GM19240 (cell line): Measurements from ENCODE around the gene IGSF1.
"Not testable (repeated sequence)": the region's sequence is repeated elsewhere in the genome, so short reads cannot be mapped to it uniquely, and the experiment has no call there.

Source experiments
- DNase-seq: peaks from one replicate; pipeline ENCODE4 v3.0.0; 2011; ENCODE audit warnings: low spot score; ENCODE audit not compliant: insufficient read length

IGSF1 gene

DNA sequence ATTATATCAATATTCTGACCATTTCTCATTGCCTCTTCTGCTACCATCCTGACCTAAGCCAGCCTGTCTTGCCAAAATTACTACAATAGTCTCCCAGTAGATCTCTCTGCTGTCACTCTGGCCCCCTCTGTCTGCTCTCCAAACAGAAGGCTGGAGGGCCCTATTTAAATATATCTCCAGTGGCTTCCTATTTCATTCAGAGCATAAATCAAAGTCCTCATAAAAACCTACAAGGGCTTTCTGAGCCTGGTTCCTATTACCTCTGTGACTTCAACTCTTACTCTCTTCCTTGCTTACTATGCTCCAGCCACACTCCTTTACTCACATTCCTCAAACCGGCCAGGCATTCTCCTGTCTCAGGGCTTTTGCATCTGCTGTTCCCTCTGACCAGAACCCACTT lies 19.0 kb downstream of the IGSF1 start:
- DNase-seq: no peak

DNA sequence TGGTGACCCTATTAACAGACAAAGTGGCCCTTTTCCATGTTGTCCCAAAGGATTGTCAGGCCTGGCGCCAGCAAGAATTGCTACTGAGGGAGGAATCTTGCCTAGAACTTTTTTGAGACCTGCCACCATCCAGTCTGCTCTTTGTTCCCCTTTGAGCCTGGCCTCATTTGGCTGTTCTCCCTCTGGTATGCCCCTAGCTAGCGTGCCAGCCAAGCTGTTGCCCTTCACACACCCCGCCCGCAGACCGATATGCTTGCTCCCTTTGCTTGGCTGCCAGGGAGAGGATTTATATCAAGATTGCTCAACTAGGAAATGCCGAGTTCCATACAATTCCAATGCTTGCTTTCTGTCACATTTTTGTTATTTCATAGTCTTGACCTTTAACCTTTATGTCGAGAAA lies 24.4 kb downstream of the IGSF1 start:
- DNase-seq: no peak

DNA sequence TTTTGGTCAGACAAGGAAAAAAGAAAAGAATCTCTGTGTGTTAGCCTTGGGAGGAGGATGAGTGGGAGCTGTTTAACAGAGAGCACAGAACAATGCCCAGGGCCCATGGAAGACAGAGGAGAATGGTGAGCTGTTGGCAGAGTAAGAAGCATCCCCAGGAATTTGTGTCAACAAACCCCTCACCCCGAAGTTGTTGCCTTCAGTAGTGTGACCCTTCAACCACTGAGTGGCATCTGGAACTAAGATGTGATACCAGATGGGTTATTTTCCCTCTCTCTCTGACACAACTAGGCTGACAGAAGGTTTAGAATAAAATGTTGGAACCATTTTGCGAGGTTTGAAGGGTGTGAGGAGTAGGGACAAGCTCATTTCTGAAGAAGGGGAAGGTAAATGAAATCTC lies 25.1 kb downstream of the IGSF1 start:
- DNase-seq: no peak

DNA sequence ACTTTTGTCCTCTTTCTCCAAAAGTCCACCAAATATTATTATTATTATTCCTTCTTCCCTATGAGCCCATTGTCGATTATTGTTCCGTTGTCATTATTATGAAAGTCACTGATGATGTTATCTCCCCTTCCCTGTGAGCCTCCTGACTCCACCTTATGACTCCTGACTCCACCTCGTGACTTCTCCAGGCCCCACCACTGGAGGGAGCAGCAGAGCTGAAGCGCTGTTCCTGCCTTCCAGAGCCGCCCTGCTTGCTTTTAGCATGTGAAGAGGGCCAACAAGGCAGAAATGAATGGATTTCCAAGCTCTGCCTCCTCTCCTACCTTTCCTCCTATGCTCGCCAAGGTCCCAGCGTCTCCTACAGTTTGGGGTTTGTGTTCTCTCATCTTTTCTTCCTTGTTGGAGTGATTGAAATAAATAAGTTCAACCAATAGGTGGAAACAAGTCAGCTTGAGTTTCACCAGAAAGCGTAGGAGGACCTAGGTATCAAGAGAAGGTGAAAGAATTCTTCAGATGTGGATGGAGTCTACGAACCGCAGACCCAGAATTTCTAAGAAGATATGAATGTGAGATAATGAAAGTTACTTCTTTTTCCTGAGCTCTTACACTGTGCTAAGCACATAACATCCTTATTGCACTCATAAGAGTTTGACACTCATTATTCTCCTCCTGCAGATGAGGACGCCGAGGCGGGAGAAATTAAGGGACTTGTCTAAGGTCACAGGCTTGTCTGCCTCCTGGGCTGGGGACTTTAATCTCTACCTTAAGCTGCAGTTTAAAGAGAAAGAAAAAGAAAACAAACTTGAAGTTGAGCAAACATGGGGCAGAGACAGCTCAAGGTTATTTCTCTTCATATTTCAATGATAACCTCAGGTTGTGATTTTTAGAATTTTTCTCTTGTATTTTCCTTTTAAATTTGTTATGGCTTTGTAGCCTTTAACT lies 26.1 kb downstream of the IGSF1 start:
- no peak for DNase-seq

DNA sequence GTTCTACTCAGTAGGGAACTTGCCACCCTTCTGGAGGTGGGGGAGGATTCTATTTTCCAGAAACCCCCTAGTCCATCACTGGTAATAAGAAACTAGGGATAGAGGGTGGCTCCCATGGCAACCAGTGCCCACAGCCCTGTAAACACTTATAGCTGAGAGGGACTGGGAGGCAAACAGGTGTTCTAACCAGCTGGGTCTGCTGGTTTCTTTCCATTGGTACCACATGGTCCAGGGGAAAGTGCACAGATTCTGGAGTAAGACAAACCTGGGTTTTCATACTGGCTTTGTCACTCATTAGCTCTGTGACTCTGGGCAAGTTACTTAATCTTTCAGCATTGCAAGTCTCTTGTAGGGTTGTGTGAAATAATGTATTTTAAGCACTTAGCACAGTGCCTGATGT lies 26.9 kb downstream of the IGSF1 start:
- no peak for DNase-seq

DNA sequence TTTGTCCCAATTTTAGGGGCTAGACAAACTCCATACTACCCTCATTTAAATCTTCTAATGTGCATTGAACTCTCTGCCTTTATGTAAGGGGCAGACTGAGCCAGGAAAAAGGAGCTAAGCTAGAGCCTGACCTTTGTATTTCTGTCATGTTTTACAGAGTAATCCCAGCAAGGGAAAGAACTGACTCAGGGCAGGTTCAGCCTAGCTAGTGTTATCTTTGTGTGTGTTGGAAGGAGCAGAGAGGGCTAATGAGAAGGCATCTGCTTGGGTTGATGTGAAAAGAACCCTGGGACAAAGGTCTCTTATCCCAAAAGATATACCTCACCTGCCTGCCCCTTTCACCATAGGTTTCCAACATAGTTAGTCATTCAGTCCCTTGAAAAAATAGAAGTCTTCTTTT lies 31.7 kb downstream of the IGSF1 start:
- DNase-seq: no peak

DNA sequence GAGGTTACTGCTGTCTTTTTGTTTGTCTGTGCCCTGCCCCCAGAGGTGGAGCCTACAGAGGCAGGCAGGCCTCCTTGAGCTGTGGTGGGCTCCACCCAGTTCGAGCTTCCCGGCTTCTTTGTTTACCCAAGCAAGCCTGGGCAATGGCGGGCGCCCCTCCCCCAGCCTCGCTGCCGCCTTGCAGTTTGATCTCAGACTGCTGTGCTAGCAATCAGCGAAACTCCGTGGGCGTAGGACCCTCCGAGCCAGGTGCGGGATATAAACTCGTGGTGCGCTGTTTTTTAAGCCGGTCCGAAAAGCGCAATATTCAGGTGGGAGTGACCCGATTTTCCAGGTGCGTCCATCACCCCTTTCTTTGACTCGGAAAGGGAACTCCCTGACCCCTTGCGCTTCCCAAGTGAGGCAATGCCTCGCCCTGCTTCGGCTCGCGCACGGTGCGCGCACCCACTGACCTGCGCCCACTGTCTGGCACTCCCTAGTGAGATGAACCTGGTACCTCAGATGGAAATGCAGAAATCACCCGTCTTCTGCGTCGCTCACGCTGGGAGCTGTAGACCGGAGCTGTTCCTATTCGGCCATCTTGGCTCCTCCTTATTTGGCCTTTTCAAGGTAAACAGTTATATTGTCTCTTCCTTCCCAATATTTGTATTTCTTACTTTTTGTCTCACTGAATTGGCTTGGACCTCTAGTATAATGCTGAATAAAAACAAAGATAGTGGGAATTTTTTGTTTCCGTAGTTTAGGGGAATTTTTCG lies 37.9 kb downstream of the IGSF1 start:
- not testable (repeated sequence) for DNase-seq

DNA sequence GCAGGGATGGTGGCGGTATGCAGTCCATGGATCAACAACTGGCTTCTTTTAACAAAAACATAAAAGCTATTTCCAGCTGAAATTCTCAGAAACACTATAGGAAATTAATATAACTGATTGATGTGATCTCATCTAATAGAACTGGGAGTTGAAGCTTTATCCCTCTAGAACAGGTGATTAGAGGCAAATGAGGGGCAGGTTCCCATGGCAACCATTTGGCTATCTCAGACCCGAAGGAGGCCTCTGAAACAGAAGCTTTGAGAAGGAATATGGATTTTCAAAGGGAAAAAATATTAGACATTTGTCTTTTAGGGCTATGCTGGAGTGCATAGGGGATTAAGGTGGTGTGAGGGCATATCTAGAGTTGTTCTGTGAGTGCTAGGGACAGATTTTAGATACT lies 50.0 kb downstream of the IGSF1 start:
- no peak for DNase-seq

DNA sequence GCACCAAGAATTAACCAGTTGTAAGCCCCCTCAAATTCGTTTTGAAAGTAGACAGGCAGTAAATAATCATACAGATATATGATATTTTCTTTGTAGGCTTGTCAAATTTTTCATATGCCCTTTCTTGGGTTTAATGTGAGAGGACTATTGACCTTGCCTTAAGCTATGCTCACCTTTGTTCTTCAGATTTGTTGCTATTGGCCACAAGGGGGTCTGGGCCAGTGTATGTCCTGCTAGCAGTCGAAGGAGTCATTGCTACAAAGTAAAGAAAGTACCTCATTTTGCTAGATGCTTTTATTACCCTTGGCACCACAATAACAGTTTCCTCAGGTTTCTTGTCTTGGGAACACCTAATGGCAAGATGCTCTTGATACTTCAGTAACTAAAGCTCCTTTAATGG lies 51.7 kb downstream of the IGSF1 start:
- DNase-seq: no peak

DNA sequence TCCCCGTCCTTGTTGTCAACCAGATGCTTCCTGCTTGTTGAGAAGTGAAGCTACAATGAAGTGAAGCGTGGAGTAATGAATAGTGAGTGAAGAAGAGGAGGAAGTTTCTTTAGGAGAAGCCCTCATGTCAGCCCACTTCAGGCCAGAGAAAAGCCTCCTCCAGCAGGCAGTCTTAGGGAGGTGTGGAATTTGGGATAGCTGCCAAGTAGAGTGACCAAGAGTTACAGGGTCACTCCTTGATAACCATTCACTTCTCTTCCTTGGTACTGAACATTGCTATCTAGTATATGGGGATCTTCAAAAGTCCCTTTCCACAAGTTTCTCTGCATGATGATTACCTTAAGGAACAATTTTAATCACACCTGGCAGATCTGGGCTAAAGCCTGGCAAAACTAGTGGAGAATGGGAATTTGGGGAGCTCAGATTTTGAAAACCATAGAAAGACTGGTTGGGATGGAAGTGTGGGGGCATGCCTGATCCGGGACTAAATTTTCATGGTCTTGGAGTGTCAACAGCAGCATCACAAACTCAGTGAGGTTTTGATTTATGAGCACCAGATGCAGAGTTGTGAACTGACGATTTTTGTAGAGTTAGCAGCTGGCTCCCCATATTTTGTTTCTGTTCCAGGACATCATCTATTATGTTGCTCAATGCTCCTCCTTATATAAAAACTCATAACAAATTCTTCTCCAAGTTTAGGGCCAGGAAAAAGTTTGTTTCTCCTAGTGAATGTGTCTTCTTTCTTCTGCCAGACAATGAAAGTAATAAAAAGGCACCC lies 53.1 kb downstream of the IGSF1 start:
- no peak for DNase-seq

DNA sequence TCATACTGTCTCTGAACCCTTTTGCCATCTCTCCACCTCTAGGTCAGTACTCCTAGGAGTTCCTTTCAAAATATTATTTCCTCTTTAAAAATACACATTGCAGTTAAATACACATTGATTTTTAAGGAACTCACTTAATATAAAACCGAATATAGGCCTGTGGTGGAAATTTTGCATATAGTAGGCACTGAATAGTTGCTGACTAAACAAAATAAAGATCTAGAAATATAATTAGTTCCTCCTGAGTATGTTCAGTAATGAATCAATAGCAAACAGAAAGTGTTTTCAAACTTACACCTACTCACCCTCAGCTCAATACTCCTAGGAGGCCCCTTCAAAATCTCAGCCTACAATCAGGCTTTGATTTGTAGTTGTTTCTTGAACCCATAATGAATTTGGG lies 61.5 kb downstream of the IGSF1 start:
- no peak for DNase-seq

DNA sequence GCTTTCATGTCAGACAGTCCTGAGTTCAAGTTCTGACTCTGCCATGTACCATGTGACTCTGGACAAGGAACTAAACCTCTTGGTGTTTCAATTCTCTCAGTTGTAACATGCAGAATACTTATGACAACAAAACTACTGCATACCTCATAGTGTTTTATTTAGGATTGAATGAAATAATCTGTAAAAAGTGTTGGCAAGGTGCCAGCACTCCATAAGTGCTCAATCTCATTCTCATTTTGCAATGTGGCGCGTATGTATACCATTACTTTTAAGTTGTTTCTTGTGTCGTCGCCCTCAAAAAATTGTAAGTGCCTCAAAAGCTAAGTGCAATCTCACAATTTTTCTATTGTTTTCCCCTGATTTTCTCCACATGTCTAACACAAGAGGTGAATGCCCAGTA lies 62.5 kb downstream of the IGSF1 start:
- no peak for DNase-seq

DNA sequence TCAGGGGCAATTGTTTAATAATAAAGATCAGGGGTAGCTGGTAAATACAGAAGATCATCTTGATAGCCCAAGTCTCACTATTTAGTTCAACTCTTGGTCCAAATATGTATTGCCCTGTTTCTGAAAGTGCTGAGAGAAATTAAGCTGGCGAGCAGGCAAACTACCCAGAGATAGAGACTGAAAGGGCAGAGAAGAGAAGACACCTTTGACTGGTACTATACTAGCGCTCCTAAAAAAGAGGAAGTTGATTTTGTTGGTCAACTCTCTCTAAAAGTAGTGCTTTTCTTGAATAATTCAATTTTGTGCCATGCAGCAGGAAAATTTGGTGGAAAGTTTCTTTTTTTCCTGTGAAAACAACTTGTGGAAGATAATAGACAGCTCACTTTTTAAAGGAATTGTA lies 64.0 kb downstream of the IGSF1 start:
- no peak for DNase-seq
